EL (cell line): ENCODE results near the gene DCST2.

Source experiments
- DNase-seq: peaks from one replicate; pipeline ENCODE4 v3.0.0-alpha.2; 2016

Gene DCST2

GRCh38 chr1:155008015-155008941 lies 25.3 kb downstream of the DCST2 start:
- DNase-seq: no peak

- DNase-seq: no peak
Measured at GRCh38 chr1:155007251-155007828, 26.2 kb downstream of the DCST2 start.

- DNase-seq: peak; percentile 31
Measured at GRCh38 chr1:155006601-155007101, 26.9 kb downstream of the DCST2 start.

- DNase-seq: peak; percentile 19
Measured at GRCh38 chr1:155005076-155006011, 28.2 kb downstream of the DCST2 start.

GRCh38 chr1:155004352-155005075 lies 29.1 kb downstream of the DCST2 start:
- DNase-seq: no peak

GRCh38 chr1:155003766-155004351 lies 29.7 kb downstream of the DCST2 start:
- DNase-seq: peak; percentile 77

GRCh38 chr1:155003227-155003765 lies 30.3 kb downstream of the DCST2 start:
- peak; percentile 34 for DNase-seq

- peak; percentile 51 for DNase-seq
Measured at GRCh38 chr1:155002464-155003226, 30.9 kb downstream of the DCST2 start, which contains the start of gene ZBTB7B. TSS of gene ZBTB7B (plus strand) at chr1:155002802. CDS start at chr1:155014661, 11,859 bp downstream.

GRCh38 chr1:155001675-155002463 lies 31.7 kb downstream of the DCST2 start:
- DNase-seq: peak; percentile 99

- DNase-seq: no peak
Measured at GRCh38 chr1:155001425-155001674, 32.2 kb downstream of the DCST2 start.

GRCh38 chr1:155000726-155001424 lies 32.7 kb downstream of the DCST2 start:
- DNase-seq: peak; percentile 85

GRCh38 chr1:155000411-155000725 lies 33.2 kb downstream of the DCST2 start:
- DNase-seq: no peak

GRCh38 chr1:154999571-155000410 lies 33.8 kb downstream of the DCST2 start:
- no peak for DNase-seq

- DNase-seq: peak; percentile 79
Measured at GRCh38 chr1:154998818-154999570, 34.6 kb downstream of the DCST2 start.

GRCh38 chr1:154998201-154998780 lies 35.3 kb downstream of the DCST2 start:
- no peak for DNase-seq

- DNase-seq: no peak
Measured at GRCh38 chr1:154996966-154997701, 36.4 kb downstream of the DCST2 start.
